MM.1S (cell line): ENCODE data around the gene MAPK6.

Source experiments
- DNase-seq: peaks from one replicate; pipeline ENCODE4 v3.0.0-alpha.2; 2015
- H2AFZ ChIP-seq: fragments of 300-600 bp; sonication (generic); 2 replicates; pipeline ENCODE4 v1.6.0; 2016; ENCODE audit warnings: antibody characterized with exemption, low read length
- H3F3A ChIP-seq: fragments of 300-600 bp; sonication (generic); 2 replicates; pipeline ENCODE4 v1.6.1; 2016; ENCODE audit warnings: mild to moderate bottlenecking, antibody characterized with exemption, low read length, moderate library complexity, mixed read lengths; ENCODE audit not compliant: insufficient read depth
- H3K27ac ChIP-seq: fragments of 300-600 bp; sonication (generic); 2 replicates; pipeline ENCODE4 v1.5.1; 2016; ENCODE audit warnings: mild to moderate bottlenecking, low read length
- H3K27me3 ChIP-seq: fragments of 300-600 bp; sonication (generic); replicated peaks from 2 replicates; pipeline ENCODE4 v1.6.0; 2016; ENCODE audit warnings: low read length; ENCODE audit not compliant: insufficient read depth
- H3K36me3 ChIP-seq: fragments of 300-600 bp; sonication (generic); replicated peaks from 2 replicates; pipeline ENCODE4 v1.6.1; 2016; ENCODE audit warnings: mild to moderate bottlenecking, low read length, mixed read lengths; ENCODE audit not compliant: insufficient read depth
- H3K4me1 ChIP-seq: fragments of 300-600 bp; sonication (generic); 2 replicates; pipeline ENCODE4 v1.6.1; 2016; ENCODE audit warnings: low read length, mixed read lengths
- H3K4me2 ChIP-seq: fragments of 300-600 bp; sonication (generic); 2 replicates; pipeline ENCODE4 v1.6.0; 2016; ENCODE audit warnings: low read depth, low read length
- H3K4me3 ChIP-seq: fragments of 300-600 bp; sonication (generic); 2 replicates; pipeline ENCODE4 v1.5.1; 2016; ENCODE audit warnings: low read length, mixed read lengths
- H3K79me2 ChIP-seq: fragments of 300-600 bp; sonication (generic); 2 replicates; pipeline ENCODE4 v1.6.1; 2016; ENCODE audit warnings: mixed run types, low read length, mixed read lengths
- H3K9ac ChIP-seq: fragments of 300-600 bp; sonication (generic); 2 replicates; pipeline ENCODE4 v1.6.1; 2016; ENCODE audit warnings: low read length, mixed read lengths
- H3K9me2 ChIP-seq: fragments of 300-600 bp; sonication (generic); replicated peaks from 2 replicates; pipeline ENCODE4 v1.6.1; 2016; ENCODE audit warnings: mild to moderate bottlenecking, low read length, mixed read lengths; ENCODE audit not compliant: insufficient read depth
- H3K9me3 ChIP-seq: fragments of 300-600 bp; sonication (generic); replicated peaks from 2 replicates; pipeline ENCODE4 v1.6.1; 2016; ENCODE audit warnings: mild to moderate bottlenecking, low read length, mixed read lengths; ENCODE audit not compliant: insufficient read depth
- H4K20me1 ChIP-seq: fragments of 300-600 bp; sonication (generic); 2 replicates; pipeline ENCODE4 v1.6.1; 2016; ENCODE audit warnings: mild to moderate bottlenecking, low read length, moderate library complexity, mixed read lengths; ENCODE audit not compliant: insufficient read depth
- EZH2 ChIP-seq: fragments of 300-600 bp; sonication (generic); optimal IDR thresholded peaks from 2 replicates; pipeline ENCODE3; 2017; ENCODE audit warnings: low read depth, mild to moderate bottlenecking, antibody characterized with exemption, low read length, mixed read lengths
- EZH2phosphoT487 ChIP-seq: fragments of 300-600 bp; sonication (generic); IDR thresholded peaks from 2 replicates; pipeline ENCODE4 v1.6.1; 2018; ENCODE audit warnings: antibody characterized with exemption, low read length
- TF ChIP-seq, protein P1 (sequence below): fragments of 300-600 bp; sonication (generic); IDR thresholded peaks from 2 replicates; pipeline ENCODE4 v1.5.1; 2016; ENCODE audit warnings: antibody characterized with exemption, low read length, mixed read lengths

Gene MAPK6

DNA sequence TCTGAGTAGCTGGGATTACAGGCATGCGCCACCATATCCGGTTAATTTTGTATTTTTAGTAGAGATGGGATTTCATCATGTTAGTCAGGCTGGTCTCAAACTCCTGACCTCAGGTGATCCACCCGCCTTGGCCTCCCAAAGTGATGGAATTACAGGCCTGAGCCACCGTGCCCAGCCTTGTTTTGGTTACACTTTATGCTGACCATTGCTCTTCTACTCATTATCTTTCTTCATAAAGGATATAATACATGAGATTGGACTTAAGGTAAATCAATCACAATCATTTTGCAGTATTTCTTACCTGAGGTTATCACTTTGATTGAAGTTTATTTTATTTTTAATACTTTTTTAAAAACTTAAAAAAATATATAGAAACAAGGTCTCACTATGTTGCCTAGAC lies 45.2 kb upstream of the MAPK6 start:
- DNase-seq: no peak
- no peaks in the 10 kb centered on the region for H3K4me1 ChIP-seq
- no peaks in the 10 kb centered on the region for H3K9me3 ChIP-seq
- no peak overlapping the region for H3K4me2 ChIP-seq
- no peaks in the 10 kb centered on the region for H4K20me1 ChIP-seq
- peaks cover 29% of the 10 kb centered on the region for H3K79me2 ChIP-seq
- H3K27ac ChIP-seq: no peak overlapping the region
- no peaks in the 10 kb centered on the region for H3K9me2 ChIP-seq
- TF ChIP-seq, protein P1, sequence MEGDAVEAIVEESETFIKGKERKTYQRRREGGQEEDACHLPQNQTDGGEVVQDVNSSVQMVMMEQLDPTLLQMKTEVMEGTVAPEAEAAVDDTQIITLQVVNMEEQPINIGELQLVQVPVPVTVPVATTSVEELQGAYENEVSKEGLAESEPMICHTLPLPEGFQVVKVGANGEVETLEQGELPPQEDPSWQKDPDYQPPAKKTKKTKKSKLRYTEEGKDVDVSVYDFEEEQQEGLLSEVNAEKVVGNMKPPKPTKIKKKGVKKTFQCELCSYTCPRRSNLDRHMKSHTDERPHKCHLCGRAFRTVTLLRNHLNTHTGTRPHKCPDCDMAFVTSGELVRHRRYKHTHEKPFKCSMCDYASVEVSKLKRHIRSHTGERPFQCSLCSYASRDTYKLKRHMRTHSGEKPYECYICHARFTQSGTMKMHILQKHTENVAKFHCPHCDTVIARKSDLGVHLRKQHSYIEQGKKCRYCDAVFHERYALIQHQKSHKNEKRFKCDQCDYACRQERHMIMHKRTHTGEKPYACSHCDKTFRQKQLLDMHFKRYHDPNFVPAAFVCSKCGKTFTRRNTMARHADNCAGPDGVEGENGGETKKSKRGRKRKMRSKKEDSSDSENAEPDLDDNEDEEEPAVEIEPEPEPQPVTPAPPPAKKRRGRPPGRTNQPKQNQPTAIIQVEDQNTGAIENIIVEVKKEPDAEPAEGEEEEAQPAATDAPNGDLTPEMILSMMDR: no peak
- TF ChIP-seq EZH2 (no peak), EZH2phosphoT487 (no peak)
- peaks cover 4% of the 10 kb centered on the region; the same call in 1 of the 2 replicates for H3F3A ChIP-seq
- H3K9ac ChIP-seq: no peak overlapping the region
- no peak overlapping the region for H2AFZ ChIP-seq
- H3K36me3 ChIP-seq: no peaks in the 10 kb centered on the region
- no peaks in the 10 kb centered on the region for H3K27me3 ChIP-seq
- H3K4me3 ChIP-seq: no peak overlapping the region

DNA sequence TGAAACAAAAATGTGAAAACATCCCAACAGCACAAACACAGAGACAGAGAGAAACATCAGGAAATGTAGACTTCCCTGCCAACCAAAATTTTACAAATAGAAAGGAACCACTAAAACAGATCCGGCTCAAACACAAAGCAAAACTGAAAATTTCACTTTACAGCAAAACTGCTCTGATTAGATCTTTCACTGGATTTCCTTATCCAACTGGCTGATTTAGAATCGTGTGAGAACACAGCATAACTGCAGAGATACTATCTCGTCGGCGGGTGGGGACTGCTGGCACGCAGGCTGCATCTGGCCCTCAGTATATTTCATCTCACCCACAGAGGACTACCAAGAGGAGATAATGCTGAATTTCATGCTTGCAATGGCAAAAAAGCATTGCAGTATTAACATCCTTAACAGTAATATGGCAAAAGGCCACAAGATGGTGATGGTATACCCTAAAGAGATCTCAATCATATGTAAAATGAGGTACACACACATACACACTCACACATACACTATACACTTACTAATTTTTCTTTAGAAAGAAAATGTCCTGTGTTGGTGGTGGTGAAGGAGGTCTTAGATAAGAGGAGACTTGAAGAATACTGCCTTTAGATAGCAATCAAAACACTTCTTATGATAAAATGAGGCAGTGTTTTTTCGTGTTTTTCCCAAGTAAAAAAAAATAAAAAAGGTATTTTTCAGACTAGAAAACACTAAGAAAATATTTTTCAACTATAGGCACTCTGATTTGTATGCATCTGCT lies 36.8 kb upstream of the MAPK6 start:
- no peaks in the 10 kb centered on the region for H3K36me3 ChIP-seq
- H3K27ac ChIP-seq: peak overlapping the region; percentile 34; the same call in 1 of the 2 replicates
- H4K20me1 ChIP-seq: no peaks in the 10 kb centered on the region
- H3K4me3 ChIP-seq: peak overlapping the region; percentile 53
- peak; percentile 88 for DNase-seq
- H3K27me3 ChIP-seq: no peaks in the 10 kb centered on the region
- H3K9me3 ChIP-seq: no peaks in the 10 kb centered on the region
- peak overlapping the region; percentile 65 for H3K4me2 ChIP-seq
- H3K4me1 ChIP-seq: 0 out of 2 replicates have a peak, but pooled peaks cover 3% of the 10 kb centered on the region
- H3K9ac ChIP-seq: peak overlapping the region; percentile 18; the same call in 1 of the 2 replicates
- no peaks in the 10 kb centered on the region for H3K79me2 ChIP-seq
- H3K9me2 ChIP-seq: no peaks in the 10 kb centered on the region
- H3F3A ChIP-seq: peaks cover 8% of the 10 kb centered on the region; the same call in 1 of the 2 replicates
- TF ChIP-seq EZH2 (no peak), EZH2phosphoT487 (no peak)
- TF ChIP-seq, protein P1: peak; percentile 83
- H2AFZ ChIP-seq: peak overlapping the region; percentile 54

DNA sequence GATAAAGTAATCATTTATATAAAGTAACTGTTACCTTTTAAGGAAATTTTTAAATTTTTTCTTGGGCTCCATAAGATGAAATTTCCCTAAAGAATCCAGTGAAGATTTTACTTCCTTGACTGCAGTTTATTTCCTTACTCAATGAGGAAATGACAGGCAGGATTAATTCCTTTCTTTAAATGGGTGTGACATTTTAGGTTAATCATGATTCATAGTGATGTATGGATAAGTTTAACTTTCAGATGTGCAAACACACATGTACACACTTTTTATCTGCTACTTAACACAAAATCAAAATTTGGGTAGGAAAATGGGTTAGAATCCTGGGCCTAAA lies 36.3 kb upstream of the MAPK6 start:
- DNase-seq: no peak
- no peak overlapping the region for H3K27ac ChIP-seq
- TF ChIP-seq, protein P1: no peak
- no peak for TF ChIP-seq EZH2
- no peak for TF ChIP-seq EZH2phosphoT487

More for the DNA sequence above, 36.3 kb upstream of the MAPK6 start:
- Histone ChIP-seq H4K20me1 (no peaks in the 10 kb centered on the region), H3K9me2 (no peaks in the 10 kb centered on the region), H3K4me3 (no peak overlapping the region), H3K27me3 (no peaks in the 10 kb centered on the region), H3K4me2 (no peak overlapping the region), H3F3A (peaks cover 8% of the 10 kb centered on the region; the same call in 1 of the 2 replicates), H3K4me1 (0 out of 2 replicates have a peak, but pooled peaks cover 3% of the 10 kb centered on the region), H3K79me2 (no peaks in the 10 kb centered on the region), H3K9me3 (no peaks in the 10 kb centered on the region), H3K36me3 (no peaks in the 10 kb centered on the region), H2AFZ (no peak overlapping the region), H3K9ac (no peak overlapping the region)
